Neural cell (in vitro differentiated cells): Measurements from ENCODE around the gene RAD9A. TPM values are rescaled to one million over a fixed set of nuclear protein-coding genes. Genes with fewer than 3 reads are reported as not detected.

ENCODE experiments used
- H2AFZ ChIP-seq: fragments of 200-600, 300-800 bp; sonication (generic), shearing (Covaris generic); 2 replicates; pipeline ENCODE4 v1.6.0; 2014; ENCODE audit warnings: low read depth, mild to moderate bottlenecking, antibody characterized with exemption, low read length, moderate library complexity
- H3F3A ChIP-seq: fragments of 200-600 bp; shearing (Covaris generic); 2 replicates; pipeline ENCODE4 v1.6.1; 2016; ENCODE audit warnings: mild to moderate bottlenecking, moderate library complexity, mixed read lengths, antibody characterized with exemption, low read length; ENCODE audit not compliant: insufficient read depth, poor library complexity, severe bottlenecking
- H3K27ac ChIP-seq: fragments of 200-600, 300-800 bp; sonication (generic), shearing (Covaris generic); 2 replicates; pipeline ENCODE4 v1.5.1; 2014; ENCODE audit warnings: mild to moderate bottlenecking, low read length, moderate library complexity
- H3K27me3 ChIP-seq: fragments of 300-800, 200-600 bp; sonication (generic), shearing (Covaris generic); 2 replicates; pipeline ENCODE4 v1.6.0; 2014; ENCODE audit warnings: mild to moderate bottlenecking, low read depth, low read length, moderate library complexity; ENCODE audit not compliant: insufficient read depth
- H3K36me3 ChIP-seq: fragments of 300-800, 200-600 bp; sonication (generic), shearing (Covaris generic); 2 replicates; pipeline ENCODE4 v1.5.1; 2014; ENCODE audit warnings: mild to moderate bottlenecking, antibody characterized with exemption, low read length, moderate library complexity; ENCODE audit not compliant: insufficient read depth
- H3K4me2 ChIP-seq: fragments of 300-800, 200-600 bp; sonication (generic), shearing (Covaris generic); 2 replicates; pipeline ENCODE4 v1.6.0; 2014; ENCODE audit warnings: mild to moderate bottlenecking, low read length
- H3K4me3 ChIP-seq: fragments of 300-800, 200-600 bp; sonication (generic), shearing (Covaris generic); 2 replicates; pipeline ENCODE4 v1.5.1; 2014; ENCODE audit warnings: mild to moderate bottlenecking, low read length, moderate library complexity
- H3K79me2 ChIP-seq: fragments of 200-600 bp; shearing (Covaris generic); replicated peaks from 2 replicates; pipeline ENCODE4 v1.6.0; 2014; ENCODE audit warnings: mild to moderate bottlenecking, low read length, moderate library complexity; ENCODE audit not compliant: insufficient read depth
- H3K9ac ChIP-seq: fragments of 300-800, 200-600 bp; sonication (generic), shearing (Covaris generic); 2 replicates; pipeline ENCODE4 v1.6.1; 2016; ENCODE audit warnings: mild to moderate bottlenecking, low read length, mixed read lengths
- H3K9me2 ChIP-seq: fragments of 200-600 bp; shearing (Covaris generic); 2 replicates; pipeline ENCODE4 v1.6.1; 2016; ENCODE audit warnings: mild to moderate bottlenecking, low read length, mixed read lengths; ENCODE audit not compliant: insufficient read depth
- H3K9me3 ChIP-seq: fragments of 200-600, 300-800 bp; sonication (generic), shearing (Covaris generic); 2 replicates; pipeline ENCODE4 v1.6.1; 2016; ENCODE audit warnings: mild to moderate bottlenecking, mixed run types, low read length, moderate library complexity, mixed read lengths
- H4K20me1 ChIP-seq: fragments of 200-600 bp; shearing (Covaris generic); 2 replicates; pipeline ENCODE4 v1.6.1; 2016; ENCODE audit warnings: mild to moderate bottlenecking, mixed run types; ENCODE audit not compliant: insufficient read depth
- EZH2 ChIP-seq: fragments of 200-600, 300-800 bp; shearing (Covaris generic), sonication (generic); IDR thresholded peaks from 2 replicates; pipeline ENCODE4 v1.6.1; 2014; ENCODE audit warnings: antibody characterized with exemption, low read length, borderline replicate concordance, mild to moderate bottlenecking; ENCODE audit not compliant: insufficient read depth, poor library complexity, severe bottlenecking
- MXI1 ChIP-seq: fragments of 450-650 bp; conservative IDR thresholded peaks from 2 replicates; pipeline ENCODE4 v1.6.1; 2014; ENCODE audit warnings: antibody characterized with exemption, mild to moderate bottlenecking; ENCODE audit not compliant: poor library complexity, severe bottlenecking
- POLR2AphosphoS5 ChIP-seq: IDR thresholded peaks from 2 replicates; pipeline ENCODE4 v1.6.1; 2012
- SMC3 ChIP-seq: fragments of 450-650 bp; conservative IDR thresholded peaks from 2 replicates; pipeline ENCODE4 v1.6.1; 2014; ENCODE audit warnings: antibody characterized with exemption, mild to moderate bottlenecking, moderate library complexity; ENCODE audit not compliant: poor library complexity
- TAF1 ChIP-seq: IDR thresholded peaks from 2 replicates; pipeline ENCODE4 v1.6.1; 2012; ENCODE audit warnings: low read depth
- polyA plus RNA-seq: library from polyadenylated mRNA; depleted of rRNA; stranded (reverse); fragments of >200 nt; gene quantifications from 2 replicates; pipeline ENCODE4 v1.2.3, GENCODE V29; 2014
- TF ChIP-seq, protein P1 (sequence below): fragments of 450-650 bp; IDR thresholded peaks from 2 replicates; pipeline ENCODE4 v1.5.1; 2014; ENCODE audit warnings: antibody characterized with exemption, mild to moderate bottlenecking, moderate library complexity; ENCODE audit not compliant: poor library complexity, severe bottlenecking
- TF ChIP-seq, protein P2 (sequence below): IDR thresholded peaks from 2 replicates; pipeline ENCODE4 v1.6.1; 2012; ENCODE audit warnings: borderline replicate concordance

The RAD9A gene
- polyA plus RNA-seq, 1 donor from 2014 or later, result 59.6 TPM

DNA sequence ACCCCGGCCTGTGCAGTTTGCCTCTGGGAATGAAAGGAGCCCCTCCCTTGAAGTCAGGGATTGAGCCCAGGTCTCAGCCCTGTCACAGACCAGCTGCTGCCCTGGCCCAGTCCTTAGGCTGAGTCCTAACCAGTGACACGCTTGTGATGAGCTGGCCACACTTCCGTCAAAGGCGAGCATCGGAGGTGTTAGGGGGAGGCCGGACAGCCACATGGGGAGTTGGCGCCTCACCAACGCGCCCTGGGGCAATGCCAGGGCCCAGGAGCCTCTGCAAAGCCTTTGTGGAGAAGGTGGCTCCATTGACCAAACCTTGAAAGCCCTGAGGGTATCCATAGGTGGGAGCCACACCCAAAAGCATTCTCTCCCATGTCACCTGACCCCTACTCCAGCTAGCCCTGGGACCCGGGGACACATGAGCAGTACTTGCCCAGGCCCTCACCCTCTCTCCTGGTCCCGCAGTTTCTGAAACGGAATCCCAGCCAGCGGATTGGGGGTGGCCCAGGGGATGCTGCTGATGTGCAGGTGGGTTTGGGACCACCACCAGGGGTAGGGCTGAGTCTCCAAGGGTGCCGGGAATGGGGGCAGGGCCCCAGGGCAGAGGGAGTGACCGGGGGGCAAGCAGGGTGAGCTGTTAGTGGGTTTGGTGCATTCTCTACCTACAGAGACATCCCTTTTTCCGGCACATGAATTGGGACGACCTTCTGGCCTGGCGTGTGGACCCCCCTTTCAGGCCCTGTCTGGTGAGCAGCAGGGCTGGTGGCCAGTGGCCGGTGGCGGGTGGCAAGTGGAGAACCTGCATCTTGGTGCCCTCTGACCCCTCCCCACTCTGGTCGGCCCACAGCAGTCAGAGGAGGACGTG is 42.0 kb downstream of the RAD9A start:
- H3F3A ChIP-seq, result no peaks in the 10 kb centered on the region
- H3K9ac ChIP-seq, result no peak overlapping the region
- no peak overlapping the region for H3K4me3 ChIP-seq
- no peaks in the 10 kb centered on the region for H3K9me2 ChIP-seq
- no peaks in the 10 kb centered on the region for H3K27me3 ChIP-seq
- H3K79me2 ChIP-seq, result peaks cover 6% of the 10 kb centered on the region
- H3K4me2 ChIP-seq, result no peak overlapping the region
- H2AFZ ChIP-seq, result no peak overlapping the region
- TF ChIP-seq, protein P1, sequence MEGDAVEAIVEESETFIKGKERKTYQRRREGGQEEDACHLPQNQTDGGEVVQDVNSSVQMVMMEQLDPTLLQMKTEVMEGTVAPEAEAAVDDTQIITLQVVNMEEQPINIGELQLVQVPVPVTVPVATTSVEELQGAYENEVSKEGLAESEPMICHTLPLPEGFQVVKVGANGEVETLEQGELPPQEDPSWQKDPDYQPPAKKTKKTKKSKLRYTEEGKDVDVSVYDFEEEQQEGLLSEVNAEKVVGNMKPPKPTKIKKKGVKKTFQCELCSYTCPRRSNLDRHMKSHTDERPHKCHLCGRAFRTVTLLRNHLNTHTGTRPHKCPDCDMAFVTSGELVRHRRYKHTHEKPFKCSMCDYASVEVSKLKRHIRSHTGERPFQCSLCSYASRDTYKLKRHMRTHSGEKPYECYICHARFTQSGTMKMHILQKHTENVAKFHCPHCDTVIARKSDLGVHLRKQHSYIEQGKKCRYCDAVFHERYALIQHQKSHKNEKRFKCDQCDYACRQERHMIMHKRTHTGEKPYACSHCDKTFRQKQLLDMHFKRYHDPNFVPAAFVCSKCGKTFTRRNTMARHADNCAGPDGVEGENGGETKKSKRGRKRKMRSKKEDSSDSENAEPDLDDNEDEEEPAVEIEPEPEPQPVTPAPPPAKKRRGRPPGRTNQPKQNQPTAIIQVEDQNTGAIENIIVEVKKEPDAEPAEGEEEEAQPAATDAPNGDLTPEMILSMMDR, result no peak
- TF ChIP-seq MXI1 (no peak), SMC3 (no peak), TAF1 (no peak)
- TF ChIP-seq, protein P2, sequence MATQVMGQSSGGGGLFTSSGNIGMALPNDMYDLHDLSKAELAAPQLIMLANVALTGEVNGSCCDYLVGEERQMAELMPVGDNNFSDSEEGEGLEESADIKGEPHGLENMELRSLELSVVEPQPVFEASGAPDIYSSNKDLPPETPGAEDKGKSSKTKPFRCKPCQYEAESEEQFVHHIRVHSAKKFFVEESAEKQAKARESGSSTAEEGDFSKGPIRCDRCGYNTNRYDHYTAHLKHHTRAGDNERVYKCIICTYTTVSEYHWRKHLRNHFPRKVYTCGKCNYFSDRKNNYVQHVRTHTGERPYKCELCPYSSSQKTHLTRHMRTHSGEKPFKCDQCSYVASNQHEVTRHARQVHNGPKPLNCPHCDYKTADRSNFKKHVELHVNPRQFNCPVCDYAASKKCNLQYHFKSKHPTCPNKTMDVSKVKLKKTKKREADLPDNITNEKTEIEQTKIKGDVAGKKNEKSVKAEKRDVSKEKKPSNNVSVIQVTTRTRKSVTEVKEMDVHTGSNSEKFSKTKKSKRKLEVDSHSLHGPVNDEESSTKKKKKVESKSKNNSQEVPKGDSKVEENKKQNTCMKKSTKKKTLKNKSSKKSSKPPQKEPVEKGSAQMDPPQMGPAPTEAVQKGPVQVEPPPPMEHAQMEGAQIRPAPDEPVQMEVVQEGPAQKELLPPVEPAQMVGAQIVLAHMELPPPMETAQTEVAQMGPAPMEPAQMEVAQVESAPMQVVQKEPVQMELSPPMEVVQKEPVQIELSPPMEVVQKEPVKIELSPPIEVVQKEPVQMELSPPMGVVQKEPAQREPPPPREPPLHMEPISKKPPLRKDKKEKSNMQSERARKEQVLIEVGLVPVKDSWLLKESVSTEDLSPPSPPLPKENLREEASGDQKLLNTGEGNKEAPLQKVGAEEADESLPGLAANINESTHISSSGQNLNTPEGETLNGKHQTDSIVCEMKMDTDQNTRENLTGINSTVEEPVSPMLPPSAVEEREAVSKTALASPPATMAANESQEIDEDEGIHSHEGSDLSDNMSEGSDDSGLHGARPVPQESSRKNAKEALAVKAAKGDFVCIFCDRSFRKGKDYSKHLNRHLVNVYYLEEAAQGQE, result no peak
- no peaks in the 10 kb centered on the region for H4K20me1 ChIP-seq
- no peaks in the 10 kb centered on the region for H3K9me3 ChIP-seq
- no peaks in the 10 kb centered on the region for H3K36me3 ChIP-seq
- no peak overlapping the region for H3K27ac ChIP-seq

DNA sequence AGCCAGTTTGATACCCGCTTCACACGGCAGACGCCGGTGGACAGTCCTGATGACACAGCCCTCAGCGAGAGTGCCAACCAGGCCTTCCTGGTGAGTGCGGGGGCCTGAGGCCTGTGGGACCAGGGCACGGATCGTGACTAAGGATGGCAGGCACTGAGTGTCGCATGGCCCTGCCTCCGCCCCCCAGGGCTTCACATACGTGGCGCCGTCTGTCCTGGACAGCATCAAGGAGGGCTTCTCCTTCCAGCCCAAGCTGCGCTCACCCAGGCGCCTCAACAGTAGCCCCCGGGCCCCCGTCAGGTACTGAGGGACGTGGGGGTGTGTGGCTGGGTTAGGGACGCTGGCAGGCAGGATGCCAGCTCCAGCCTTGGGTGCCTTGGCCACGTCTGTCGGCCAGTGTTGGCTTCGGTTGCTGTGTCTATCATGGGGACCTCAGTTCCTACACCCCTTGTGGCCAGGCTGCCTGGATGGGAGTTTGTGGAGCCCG is 42.7 kb downstream of the RAD9A start:
- Histone ChIP-seq H3K9ac (no peak overlapping the region), H3K36me3 (no peaks in the 10 kb centered on the region), H3K9me2 (no peaks in the 10 kb centered on the region), H3F3A (no peaks in the 10 kb centered on the region), H3K27ac (no peak overlapping the region), H3K9me3 (no peaks in the 10 kb centered on the region), H3K4me2 (no peak overlapping the region), H2AFZ (no peak overlapping the region), H3K27me3 (no peaks in the 10 kb centered on the region), H3K4me3 (no peak overlapping the region), H3K79me2 (no peaks in the 10 kb centered on the region), H4K20me1 (no peaks in the 10 kb centered on the region)
- TF ChIP-seq EZH2 (no peak), SMC3 (no peak), POLR2AphosphoS5 (no peak)
- TF ChIP-seq, protein P2, result no peak
